HCT116 (cell line): ENCODE results near the gene CILP2. TPM values are rescaled to one million over a fixed set of nuclear protein-coding genes. Genes with fewer than 3 reads are reported as not detected.
A peak's percentile ranks its signal among the peaks of the same experiment; 100 is the strongest.

Experiments
- ATAC-seq: fragments of 200-7000 bp; cut with Tn5 transposase; 2 replicates; pipeline ENCODE4 v1.9.1; 2020; ENCODE audit warnings: mild to moderate bottlenecking, moderate library complexity
- BruUV-seq: library from RNA; stranded (reverse); fragments of 400-500 nt; replicated peaks from 2 replicates; lab custom pipeline; 2021; lab: Mats Ljungman, UMichigan
- CTCF ChIA-PET: fragments of 300-600 bp; sonication (Branson Sonifier 250); formaldehyde crosslinking; loops from one replicate; lab custom pipeline; 2021; ENCODE audit warnings: antibody characterized with exemption; lab: Charles Lee
- POLR2A ChIA-PET: fragments of 300-600, 350-600 bp; sonication (Branson Sonifier 250); formaldehyde crosslinking; loops from one replicate; lab custom pipeline; 2021; ENCODE audit warnings: antibody characterized with exemption; lab: Charles Lee
- RAD21 ChIA-PET, 2 experiments: fragments of 300-600 bp; sonication (Branson Sonifier 250); formaldehyde crosslinking; loops; one replicate each; lab custom pipeline; 2023; ENCODE audit warnings: low total read pairs in 2 of 2; ENCODE audit not compliant: uncharacterized antibody in 2 of 2, unreplicated experiment in 2 of 2, low non-redundant PET in 1 of 2; lab: Charles Lee
- DNase-seq: peaks from one replicate; pipeline ENCODE4 v3.0.0-alpha.2; 2010; ENCODE audit warnings: low read depth, low spot score
- H2AFZ ChIP-seq: fragments of 200-600 bp; shearing (Covaris generic), sonication (generic); 2 replicates; pipeline ENCODE4 v1.6.1; 2017; ENCODE audit warnings: low read depth, mixed run types, mixed read lengths, antibody characterized with exemption, low read length; ENCODE audit not compliant: poor library complexity, severe bottlenecking
- H3K27ac ChIP-seq: 2 replicates; pipeline ENCODE4 v1.5.1; 2012; ENCODE audit warnings: low read depth, low read length
- H3K27me3 ChIP-seq: fragments of 200-600 bp; sonication (generic); 2 replicates; pipeline ENCODE4 v1.6.1; 2016; ENCODE audit warnings: mixed run types, low read length, mixed read lengths; ENCODE audit not compliant: insufficient read depth
- H3K36me3 ChIP-seq, 2 experiments: fragments of 200-500 bp in 1 of 2; fragments of 200-600 bp in 1 of 2; sonication (Bioruptor generic) in 1 of 2; sonication (generic) in 1 of 2; 2 replicates each; pipeline versions ENCODE4 v1.5.1 to v1.6.1; 2014 to 2016; ENCODE audit warnings: low read length in 2 of 2, inconsistent platforms in 1 of 2, mixed read lengths in 1 of 2, mixed run types in 1 of 2; ENCODE audit not compliant: insufficient read depth in 2 of 2, control insufficient read depth in 1 of 2
- H3K4me1 ChIP-seq, 2 experiments: fragments of 200-600 bp in 1 of 2; sonication (generic) in 1 of 2; 2 replicates each; pipeline versions ENCODE4 v1.5.1 to v1.6.1; 2012 to 2017; ENCODE audit warnings: low read length in 2 of 2, inconsistent platforms in 1 of 2, mild to moderate bottlenecking in 1 of 2, mixed read lengths in 1 of 2, mixed run types in 1 of 2, moderate library complexity in 1 of 2; ENCODE audit not compliant: insufficient read depth in 2 of 2, control insufficient read depth in 1 of 2
- H3K4me2 ChIP-seq: fragments of 200-600 bp; sonication (generic); 2 replicates; pipeline ENCODE4 v1.6.1; 2017; ENCODE audit warnings: mixed run types, low read length, mixed read lengths
- H3K4me3 ChIP-seq, 2 experiments: fragments of 200-600 bp in 1 of 2; sonication (generic) in 1 of 2; replicated peaks in 1 of 2; 2 replicates each; pipeline ENCODE4 v1.5.1; 2011 to 2016; ENCODE audit warnings: low read length in 2 of 2, control low read depth in 1 of 2, low read depth in 1 of 2, mild to moderate bottlenecking in 1 of 2, mixed read lengths in 1 of 2, mixed run types in 1 of 2
- H3K79me2 ChIP-seq: fragments of 200-600 bp; sonication (generic); 2 replicates; pipeline ENCODE4 v1.6.1; 2017; ENCODE audit warnings: mild to moderate bottlenecking, mixed run types, low read length, moderate library complexity, mixed read lengths; ENCODE audit not compliant: insufficient read depth
- H3K9ac ChIP-seq: fragments of 200-600 bp; sonication (generic); 2 replicates; pipeline ENCODE4 v1.6.1; 2016; ENCODE audit warnings: low read length, mixed read lengths
- H3K9me2 ChIP-seq: fragments of 200-600 bp; sonication (generic), shearing (Covaris generic); 2 replicates; pipeline ENCODE4 v1.6.1; 2017; ENCODE audit warnings: mixed run types, mild to moderate bottlenecking, moderate library complexity; ENCODE audit not compliant: insufficient read depth
- H3K9me3 ChIP-seq, 2 experiments: fragments of 200-500 bp in 1 of 2; fragments of 200-600 bp in 1 of 2; sonication (Bioruptor generic) in 1 of 2; sonication (generic) in 1 of 2; 2 replicates each; pipeline ENCODE4 v1.6.1; 2014 to 2017; ENCODE audit warnings: low read length in 2 of 2, mixed read lengths in 2 of 2, inconsistent platforms in 1 of 2, low read depth in 1 of 2, mild to moderate bottlenecking in 1 of 2, mixed run types in 1 of 2, moderate library complexity in 1 of 2; ENCODE audit not compliant: control insufficient read depth in 1 of 2, insufficient read depth in 1 of 2
- H4K20me1 ChIP-seq: fragments of 200-600 bp; sonication (generic), shearing (Covaris generic); 2 replicates; pipeline ENCODE4 v1.6.1; 2017; ENCODE audit warnings: mixed run types, mild to moderate bottlenecking, moderate library complexity; ENCODE audit not compliant: insufficient read depth
- CBX3 ChIP-seq: IDR thresholded peaks from 2 replicates; pipeline ENCODE4 v1.6.1; 2012; ENCODE audit warnings: low read depth
- CEBPB ChIP-seq: IDR thresholded peaks from 2 replicates; pipeline ENCODE4 v1.6.1; 2012; ENCODE audit warnings: low read depth
- EGR1 ChIP-seq: IDR thresholded peaks from 2 replicates; pipeline ENCODE4 v1.6.1; 2012; ENCODE audit warnings: low read depth
- EZH2 ChIP-seq: fragments of 200-600 bp; sonication (generic); IDR thresholded peaks from 2 replicates; pipeline ENCODE4 v1.6.1; 2017; ENCODE audit warnings: antibody characterized with exemption, mixed run types
- EZH2phosphoT487 ChIP-seq: fragments of 200-600 bp; IDR thresholded peaks from 2 replicates; pipeline ENCODE4 v1.6.1; 2018; ENCODE audit warnings: antibody characterized with exemption, borderline replicate concordance
- MAX ChIP-seq: IDR thresholded peaks from 2 replicates; pipeline ENCODE4 v1.6.1; 2012
- POLR2AphosphoS5 ChIP-seq: IDR thresholded peaks from 2 replicates; pipeline ENCODE4 v1.6.1; 2011; ENCODE audit warnings: mild to moderate bottlenecking, low read depth, low read length, moderate library complexity
- RAD21 ChIP-seq: IDR thresholded peaks from 2 replicates; pipeline ENCODE4 v1.6.1; 2012; ENCODE audit warnings: low read depth, mild to moderate bottlenecking
- SIN3A ChIP-seq: IDR thresholded peaks from 2 replicates; pipeline ENCODE4 v1.6.1; 2012; ENCODE audit warnings: low read depth
- SP1 ChIP-seq: IDR thresholded peaks from 2 replicates; pipeline ENCODE4 v1.6.1; 2012; ENCODE audit warnings: low read depth
- SRF ChIP-seq: IDR thresholded peaks from 2 replicates; pipeline ENCODE4 v1.6.1; 2012; ENCODE audit warnings: low read depth
- ZFX ChIP-seq: fragments of 450-650 bp; IDR thresholded peaks from 2 replicates; pipeline ENCODE4 v1.6.1; 2017
- ZNF274 ChIP-seq: fragments of 200-500 bp; sonication (Bioruptor generic); IDR thresholded peaks from 2 replicates; pipeline ENCODE4 v1.6.1; 2014; ENCODE audit warnings: mild to moderate bottlenecking, low read depth, low read length, inconsistent platforms
- intact Hi-C: fragments of 100-400 bp; cut with micrococcal nuclease; formaldehyde crosslinking; loops from 2 replicates; pipeline ENCODE4 v1.10.0; 2022
- total RNA-seq: library from RNA; stranded (reverse); gene quantifications from one replicate; pipeline ENCODE4 v1.2.1, GENCODE V29; 2021; ENCODE audit not compliant: unreplicated experiment
- TF ChIP-seq, protein P1 (sequence below), 3 experiments: fragments of 200-600 bp in 1 of 3; sonication (generic) in 1 of 3; IDR thresholded peaks in 2 of 3; conservative IDR thresholded peaks in 1 of 3; 2 replicates each; pipeline ENCODE4 v1.5.1; 2012 to 2017; ENCODE audit warnings: low read depth in 2 of 3, low read length in 2 of 3, antibody characterized with exemption in 1 of 3, borderline replicate concordance in 1 of 3, control low read depth in 1 of 3, mild to moderate bottlenecking in 1 of 3, mixed read lengths in 1 of 3, mixed run types in 1 of 3, moderate library complexity in 1 of 3; ENCODE audit not compliant: insufficient read depth in 1 of 3
- TF ChIP-seq, protein P2 (sequence below): IDR thresholded peaks from 2 replicates; pipeline ENCODE4 v1.6.1; 2012
- TF ChIP-seq, protein P3 (sequence below): IDR thresholded peaks from 2 replicates; pipeline ENCODE4 v1.6.1; 2012; ENCODE audit warnings: low read depth

Gene CILP2
- total RNA-seq, 1 experiment from 2014 or later, result 13.1 TPM

DNA sequence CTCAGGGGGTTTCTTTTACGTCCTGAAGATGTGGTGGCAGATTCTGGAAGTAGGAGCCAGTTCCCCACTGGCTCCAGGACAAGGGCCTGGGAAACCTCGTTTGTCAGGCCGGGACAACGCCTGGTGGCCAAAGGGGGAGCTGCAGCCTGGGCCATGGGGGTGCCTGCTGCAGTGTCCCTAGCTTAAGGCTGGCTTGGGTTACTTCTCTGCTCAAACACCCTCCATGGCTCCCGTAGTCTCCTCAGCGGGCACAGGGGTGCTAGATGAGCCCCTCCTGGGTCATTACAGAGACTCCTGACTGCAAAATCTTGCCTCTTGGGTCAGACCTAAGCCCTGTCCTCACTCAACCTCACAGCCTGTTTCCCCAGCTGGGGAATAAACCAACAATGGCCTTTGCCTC, 14.7 kb downstream of the CILP2 start:
- intact Hi-C loops, result no loop called here
- ChIA-PET RAD21 (interaction anchor here (0.7 to 1.0 kb wide), 2 partner anchors 21 to 27 kb away, joined by 3 to 5 read pairs; no protein-coding TSS in a partner anchor), CTCF (interaction anchor here (0.6 to 4.9 kb wide), 10 partner anchors 9 to 63 kb away, joined by 3 to 52 read pairs (median 3); partner anchors contain the start of gene YJEFN3), POLR2A (interaction anchor here (0.8 kb wide), 1 partner anchor 12 kb away, joined by 3 read pairs; no protein-coding TSS in a partner anchor)
- H3K4me2 ChIP-seq, result no peak overlapping the region
- H3K9me3 ChIP-seq, result no peaks in the 10 kb centered on the region
- TF ChIP-seq CBX3 (no peak), RAD21 (peak; percentile 47; the same call in 1 of the 2 replicates)
- TF ChIP-seq, protein P1, sequence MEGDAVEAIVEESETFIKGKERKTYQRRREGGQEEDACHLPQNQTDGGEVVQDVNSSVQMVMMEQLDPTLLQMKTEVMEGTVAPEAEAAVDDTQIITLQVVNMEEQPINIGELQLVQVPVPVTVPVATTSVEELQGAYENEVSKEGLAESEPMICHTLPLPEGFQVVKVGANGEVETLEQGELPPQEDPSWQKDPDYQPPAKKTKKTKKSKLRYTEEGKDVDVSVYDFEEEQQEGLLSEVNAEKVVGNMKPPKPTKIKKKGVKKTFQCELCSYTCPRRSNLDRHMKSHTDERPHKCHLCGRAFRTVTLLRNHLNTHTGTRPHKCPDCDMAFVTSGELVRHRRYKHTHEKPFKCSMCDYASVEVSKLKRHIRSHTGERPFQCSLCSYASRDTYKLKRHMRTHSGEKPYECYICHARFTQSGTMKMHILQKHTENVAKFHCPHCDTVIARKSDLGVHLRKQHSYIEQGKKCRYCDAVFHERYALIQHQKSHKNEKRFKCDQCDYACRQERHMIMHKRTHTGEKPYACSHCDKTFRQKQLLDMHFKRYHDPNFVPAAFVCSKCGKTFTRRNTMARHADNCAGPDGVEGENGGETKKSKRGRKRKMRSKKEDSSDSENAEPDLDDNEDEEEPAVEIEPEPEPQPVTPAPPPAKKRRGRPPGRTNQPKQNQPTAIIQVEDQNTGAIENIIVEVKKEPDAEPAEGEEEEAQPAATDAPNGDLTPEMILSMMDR (IDR thresholded peaks at IDR 0.05 in 2 of 3, conservative IDR thresholded peaks at IDR 0.05 in 1 of 3; ENCODE audit: borderline replicate concordance in 1 of 3, insufficient read depth in 1 of 3, low read depth in 2 of 3, low read length in 2 of 3), result peak; percentile 22 to 84 (median 69); a peak in 4 of 6 replicates
- H3K9me2 ChIP-seq, result no peaks in the 10 kb centered on the region
- no peaks in the 10 kb centered on the region for H3K36me3 ChIP-seq
- no peak overlapping the region for H3K27ac ChIP-seq
- no peaks in the 10 kb centered on the region for H3K27me3 ChIP-seq
- DNase-seq, result no peak
- H3K4me1 ChIP-seq, result no peaks in the 10 kb centered on the region
- H2AFZ ChIP-seq, result no peak overlapping the region
- no peak overlapping the region for H3K4me3 ChIP-seq
- H3K9ac ChIP-seq, result no peak overlapping the region
- ATAC-seq, result peak; percentile 81
- BruUV-seq, result no TSS peak
- H3K79me2 ChIP-seq, result no peaks in the 10 kb centered on the region
- no peaks in the 10 kb centered on the region for H4K20me1 ChIP-seq

DNA sequence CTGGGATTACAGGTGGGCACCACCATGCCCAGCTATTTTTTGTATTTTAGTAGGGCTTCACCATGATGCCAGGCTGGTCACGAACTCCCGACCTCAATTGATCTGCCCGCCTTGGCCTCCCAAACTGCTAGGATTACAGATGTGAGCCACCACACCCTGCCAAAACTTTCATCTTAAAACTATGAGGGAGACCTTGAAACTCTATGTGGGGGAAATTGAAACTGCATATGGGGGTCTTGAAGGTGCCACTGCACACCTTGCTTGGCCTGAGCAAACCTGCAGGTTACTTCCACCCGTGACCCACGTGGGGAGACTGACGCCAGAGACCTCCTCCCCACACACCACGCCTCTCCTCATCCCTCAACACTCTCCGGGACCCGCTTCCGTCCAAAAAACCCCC, 15.6 kb downstream of the CILP2 start:
- no peak for ATAC-seq
- Histone ChIP-seq H2AFZ (no peak overlapping the region), H3K27ac (no peak overlapping the region), H3K4me2 (no peak overlapping the region), H3K27me3 (no peaks in the 10 kb centered on the region), H3K9me3 (no peaks in the 10 kb centered on the region), H3K79me2 (no peaks in the 10 kb centered on the region), H3K9me2 (no peaks in the 10 kb centered on the region), H4K20me1 (no peaks in the 10 kb centered on the region), H3K9ac (no peak overlapping the region), H3K36me3 (no peaks in the 10 kb centered on the region), H3K4me3 (no peak overlapping the region), H3K4me1 (no peaks in the 10 kb centered on the region)
- intact Hi-C loops, result no loop called here
- BruUV-seq, result no TSS peak
- RAD21 ChIA-PET, result interaction anchor here (0.9 to 1.3 kb wide), 3 partner anchors 12 to 21 kb away, joined by 4 read pairs; no protein-coding TSS in a partner anchor
- DNase-seq, result no peak
- POLR2A ChIA-PET, result no interaction called here
- CTCF ChIA-PET, result interaction anchor here (1.0 to 4.9 kb wide), 13 partner anchors 13 to 408 kb away, joined by 3 to 52 read pairs (median 4); partner anchors contain the start of gene NDUFA13
- TF ChIP-seq, protein P2, sequence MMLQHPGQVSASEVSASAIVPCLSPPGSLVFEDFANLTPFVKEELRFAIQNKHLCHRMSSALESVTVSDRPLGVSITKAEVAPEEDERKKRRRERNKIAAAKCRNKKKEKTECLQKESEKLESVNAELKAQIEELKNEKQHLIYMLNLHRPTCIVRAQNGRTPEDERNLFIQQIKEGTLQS, result no peak
- no peak for TF ChIP-seq EGR1
- TF ChIP-seq ZNF274, result no peak
- TF ChIP-seq, protein P3, sequence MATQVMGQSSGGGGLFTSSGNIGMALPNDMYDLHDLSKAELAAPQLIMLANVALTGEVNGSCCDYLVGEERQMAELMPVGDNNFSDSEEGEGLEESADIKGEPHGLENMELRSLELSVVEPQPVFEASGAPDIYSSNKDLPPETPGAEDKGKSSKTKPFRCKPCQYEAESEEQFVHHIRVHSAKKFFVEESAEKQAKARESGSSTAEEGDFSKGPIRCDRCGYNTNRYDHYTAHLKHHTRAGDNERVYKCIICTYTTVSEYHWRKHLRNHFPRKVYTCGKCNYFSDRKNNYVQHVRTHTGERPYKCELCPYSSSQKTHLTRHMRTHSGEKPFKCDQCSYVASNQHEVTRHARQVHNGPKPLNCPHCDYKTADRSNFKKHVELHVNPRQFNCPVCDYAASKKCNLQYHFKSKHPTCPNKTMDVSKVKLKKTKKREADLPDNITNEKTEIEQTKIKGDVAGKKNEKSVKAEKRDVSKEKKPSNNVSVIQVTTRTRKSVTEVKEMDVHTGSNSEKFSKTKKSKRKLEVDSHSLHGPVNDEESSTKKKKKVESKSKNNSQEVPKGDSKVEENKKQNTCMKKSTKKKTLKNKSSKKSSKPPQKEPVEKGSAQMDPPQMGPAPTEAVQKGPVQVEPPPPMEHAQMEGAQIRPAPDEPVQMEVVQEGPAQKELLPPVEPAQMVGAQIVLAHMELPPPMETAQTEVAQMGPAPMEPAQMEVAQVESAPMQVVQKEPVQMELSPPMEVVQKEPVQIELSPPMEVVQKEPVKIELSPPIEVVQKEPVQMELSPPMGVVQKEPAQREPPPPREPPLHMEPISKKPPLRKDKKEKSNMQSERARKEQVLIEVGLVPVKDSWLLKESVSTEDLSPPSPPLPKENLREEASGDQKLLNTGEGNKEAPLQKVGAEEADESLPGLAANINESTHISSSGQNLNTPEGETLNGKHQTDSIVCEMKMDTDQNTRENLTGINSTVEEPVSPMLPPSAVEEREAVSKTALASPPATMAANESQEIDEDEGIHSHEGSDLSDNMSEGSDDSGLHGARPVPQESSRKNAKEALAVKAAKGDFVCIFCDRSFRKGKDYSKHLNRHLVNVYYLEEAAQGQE, result no peak
- TF ChIP-seq MAX, result no peak
- no peak for TF ChIP-seq SIN3A
- no peak for TF ChIP-seq CBX3
- no peak for TF ChIP-seq EZH2
- TF ChIP-seq CEBPB, result no peak
- TF ChIP-seq ZFX, result no peak
- no peak for TF ChIP-seq EZH2phosphoT487
- no peak for TF ChIP-seq SP1
- TF ChIP-seq SRF, result no peak
- TF ChIP-seq POLR2AphosphoS5, result no peak
